GM12878 (cell line): ENCODE results near the gene TRIM37. TPM values are rescaled to one million over a fixed set of nuclear protein-coding genes. Genes with fewer than 3 reads are reported as not detected.
A peak's percentile ranks its signal among the peaks of the same experiment; 100 is the strongest.

Experiments
- ATAC-seq: fragments of 200-7000 bp; cut with Tn5 transposase; 3 replicates; pipeline ENCODE4 v1.9.1; 2020; ENCODE audit warnings: mild to moderate bottlenecking, moderate library complexity
- BruUV-seq: library from RNA; stranded (reverse); fragments of 400-500 nt; replicated peaks from 2 replicates; lab custom pipeline; 2021; lab: Mats Ljungman, UMichigan
- CTCF ChIA-PET: fragments of 300-600 bp; sonication (Branson Sonifier 250); formaldehyde crosslinking; extraction: SDS; loops from one replicate; lab custom pipeline; 2021; ENCODE audit warnings: inconsistent platforms; lab: Yijun Ruan, JAX
- POLR2A ChIA-PET: fragments of 350-600 bp; formaldehyde crosslinking; extraction: SDS; loops from one replicate; lab custom pipeline; 2021; ENCODE audit warnings: inconsistent platforms; lab: Charles Lee
- RAD21 ChIA-PET: fragments of 300-600 bp; sonication (Branson Sonifier 250); formaldehyde crosslinking; loops from one replicate; lab custom pipeline; 2023; ENCODE audit warnings: antibody characterized with exemption; ENCODE audit not compliant: unreplicated experiment; lab: Charles Lee
- SMC1A ChIA-PET: fragments of 300-600 bp; sonication (Branson Sonifier 250); formaldehyde crosslinking; loops from one replicate; lab custom pipeline; 2023; ENCODE audit not compliant: unreplicated experiment, uncharacterized antibody; lab: Charles Lee
- DNase-seq: peaks from one replicate; pipeline ENCODE4 v3.0.0-alpha.2; 2011; ENCODE audit warnings: low read depth, low spot score
- FAIRE-seq: peaks from 3 replicates; lab custom pipeline; 2011; peaks lifted over from hg19 to GRCh38; lab: Jason Lieb, UNC
- H2AFZ ChIP-seq: 2 replicates; pipeline ENCODE4 v1.6.0; 2011; ENCODE audit warnings: low read depth, low read length, control low read depth; ENCODE audit not compliant: control insufficient read depth
- H3K27ac ChIP-seq: 2 replicates; pipeline ENCODE4 v1.5.1; 2011; ENCODE audit warnings: control low read depth; ENCODE audit not compliant: control insufficient read depth, insufficient read depth
- H3K27me3 ChIP-seq, 2 experiments: replicated peaks in 1 of 2; 2 replicates each; pipeline versions ENCODE4 v1.6.0 to v1.6.1; 2011; ENCODE audit warnings: low read length in 1 of 2; ENCODE audit not compliant: control insufficient read depth in 2 of 2, insufficient read depth in 2 of 2
- H3K36me3 ChIP-seq, 2 experiments: 2 replicates each; pipeline ENCODE4 v1.5.1; 2011; ENCODE audit warnings: low read length in 1 of 2; ENCODE audit not compliant: control insufficient read depth in 2 of 2, insufficient read depth in 2 of 2
- H3K4me1 ChIP-seq: 2 replicates; pipeline ENCODE4 v1.6.1; 2011; ENCODE audit warnings: mild to moderate bottlenecking, low read length, moderate library complexity, mixed read lengths; ENCODE audit not compliant: control insufficient read depth, insufficient read depth
- H3K4me2 ChIP-seq: 2 replicates; pipeline ENCODE4 v1.6.0; 2011; ENCODE audit warnings: control low read depth; ENCODE audit not compliant: control insufficient read depth, insufficient read depth
- H3K4me3 ChIP-seq: fragments of 200-600 bp; sonication (generic); 2 replicates; pipeline ENCODE4 v1.5.1; 2016
- H3K79me2 ChIP-seq: 2 replicates; pipeline ENCODE4 v1.6.0; 2011; ENCODE audit warnings: low read length; ENCODE audit not compliant: control insufficient read depth, insufficient read depth
- H3K9ac ChIP-seq: 2 replicates; pipeline ENCODE4 v1.8.0; 2011; ENCODE audit warnings: low read length, control low read depth, mixed read lengths; ENCODE audit not compliant: control insufficient read depth, insufficient read depth
- H3K9me3 ChIP-seq: replicated peaks from 3 replicates; pipeline ENCODE4 v1.5.1; 2011; ENCODE audit warnings: mild to moderate bottlenecking, low read length; ENCODE audit not compliant: control insufficient read depth, insufficient read depth
- H4K20me1 ChIP-seq: 2 replicates; pipeline ENCODE4 v1.6.0; 2011; ENCODE audit not compliant: control insufficient read depth, insufficient read depth
- ETV6 ChIP-seq, 2 experiments: fragments of 450-650 bp in 1 of 2; IDR thresholded peaks in 1 of 2; conservative IDR thresholded peaks in 1 of 2; 2 replicates each; pipeline ENCODE4 v1.6.1; 2014; ENCODE audit warnings: antibody characterized with exemption in 1 of 2, borderline replicate concordance in 1 of 2, low read depth in 1 of 2, mild to moderate bottlenecking in 1 of 2, moderate library complexity in 1 of 2
- GABPA ChIP-seq: IDR thresholded peaks from 2 replicates; pipeline ENCODE4 v1.6.1; 2014; ENCODE audit warnings: antibody characterized with exemption, low read depth, mild to moderate bottlenecking, inconsistent platforms
- IRF4 ChIP-seq: IDR thresholded peaks from 2 replicates; pipeline ENCODE4 v1.6.1; 2011; ENCODE audit warnings: low read depth, low read length
- MXI1 ChIP-seq: fragments of 150-350 bp; IDR thresholded peaks from 2 replicates; pipeline ENCODE4 v1.6.1; 2011; ENCODE audit warnings: low read depth, mild to moderate bottlenecking, inconsistent platforms, low read length, improper control_type of control experiment
- NBN ChIP-seq: fragments of 450-650 bp; IDR thresholded peaks from 2 replicates; pipeline ENCODE4 v1.6.1; 2016
- NFXL1 ChIP-seq: fragments of 450-650 bp; IDR thresholded peaks from 2 replicates; pipeline ENCODE4 v1.6.1; 2017; ENCODE audit warnings: antibody characterized with exemption, mild to moderate bottlenecking, borderline replicate concordance
- PAX8 ChIP-seq: fragments of 450-650 bp; IDR thresholded peaks from 2 replicates; pipeline ENCODE4 v1.6.1; 2017; ENCODE audit warnings: mild to moderate bottlenecking, moderate library complexity
- POLR2AphosphoS5 ChIP-seq: IDR thresholded peaks from 2 replicates; pipeline ENCODE4 v1.6.1; 2011; ENCODE audit warnings: mild to moderate bottlenecking, low read length, inconsistent platforms
- ZNF207 ChIP-seq: fragments of 450-650 bp; IDR thresholded peaks from 2 replicates; pipeline ENCODE4 v1.6.1; 2014; ENCODE audit warnings: antibody characterized with exemption, mild to moderate bottlenecking, borderline replicate concordance
- ZNF217 ChIP-seq: fragments of 450-650 bp; IDR thresholded peaks from 2 replicates; pipeline ENCODE4 v1.6.1; 2017; ENCODE audit warnings: antibody characterized with exemption, mild to moderate bottlenecking
- WGBS: methylation state at CpG from one replicate; pipeline ENCODE4 v1.1.6; 2016; ENCODE audit warnings: low lambda C conversion rate; ENCODE audit not compliant: insufficient replicate concordance, insufficient coverage; ENCODE audit errors: missing lambda C conversion rate; 5-methylcytosine and 5-hydroxymethylcytosine counted together
- in situ Hi-C: fragments of 300-500 bp; cut with MboI; formaldehyde crosslinking; loops from 9 replicates; pipeline ENCODE4 v1.14.3; 2018; ENCODE audit warnings: mixed read lengths
- intact Hi-C: fragments of 100-400 bp; cut with micrococcal nuclease; formaldehyde crosslinking; loops from one replicate; pipeline ENCODE4 v1.14.2; 2022; ENCODE audit not compliant: unreplicated experiment
- polyA plus RNA-seq, 11 experiments: library from polyadenylated mRNA; depleted of rRNA in 4 of 11; unstranded in 6 of 11; stranded (reverse) in 5 of 11; fragments of >200 nt; fragmentation: Nextera tagmentation in 4 of 11; fragmentation: Illumina TruSeq in 1 of 11; extraction: Ambion mirVana in 4 of 11; extraction: Trizol in 1 of 11; gene quantifications; 1 replicate in 1 of 11; 2 replicates in 10 of 11; pipeline versions ENCODE4 v1.2.1 to v1.2.3, GENCODE V29; 2011 to 2016; ENCODE audit warnings: inconsistent platforms in 2 of 11, missing spikeins in 2 of 11, low read depth in 1 of 11
- total RNA-seq, 4 experiments: library from RNA; depleted of rRNA in 3 of 4; stranded (reverse); fragments of >200 nt in 3 of 4; fragmentation: Illumina TruSeq in 1 of 4; extraction: Trizol in 1 of 4; gene quantifications; 2 replicates each; pipeline versions ENCODE4 v1.2.1 to v1.2.3, GENCODE V29; 2013 to 2021
- TF ChIP-seq, protein P1 (sequence below): fragments of 450-650 bp; IDR thresholded peaks from 2 replicates; pipeline ENCODE4 v1.6.1; 2016; ENCODE audit warnings: mild to moderate bottlenecking, moderate library complexity, borderline replicate concordance

The TRIM37 gene
- total and polyA plus RNA-seq, 10 of the 15 experiments (the other 5 are each of a cell fraction or from before 2014, with no cell fraction given), result 4.8 to 20.6 (median 18.1) TPM

DNA sequence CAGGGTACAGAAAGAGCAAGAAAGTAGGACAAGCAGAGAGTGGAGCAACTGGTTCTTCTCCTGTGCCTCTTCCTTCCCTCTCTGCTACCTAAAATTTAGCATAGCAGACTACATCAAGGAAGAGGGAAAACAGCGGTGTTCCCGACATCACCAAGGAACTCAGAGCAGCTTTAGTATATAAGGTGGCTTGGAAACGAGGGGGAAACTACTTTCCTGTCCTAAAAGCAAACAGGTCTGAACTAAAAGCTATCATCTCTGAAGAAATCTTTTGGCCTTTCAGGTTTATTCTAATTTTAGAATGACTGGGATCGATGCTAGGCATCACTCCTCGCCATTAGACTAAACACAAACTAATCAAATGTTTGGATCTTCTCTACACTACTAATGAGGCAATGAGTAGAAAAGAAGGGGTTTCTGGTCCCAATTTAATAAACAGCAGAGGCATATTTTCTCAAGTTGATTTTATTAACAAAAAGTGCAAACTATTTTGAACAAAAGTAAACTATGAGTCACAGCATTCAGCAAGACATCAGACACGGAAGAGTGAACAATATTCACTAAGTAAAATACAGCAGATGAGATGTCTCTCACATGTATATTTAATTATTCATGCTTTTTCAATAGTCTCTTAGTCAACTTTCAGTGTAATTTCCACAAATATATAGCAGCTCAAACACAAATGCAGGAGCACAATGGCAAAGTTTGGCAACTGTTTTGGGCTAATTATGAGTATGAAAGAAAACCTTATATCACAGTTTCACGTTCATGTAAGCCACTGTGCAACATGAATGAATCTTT is 108.7 kb downstream of the TRIM37 start:
- Histone ChIP-seq H3K9me3 (no peaks in the 10 kb centered on the region), H2AFZ (no peak overlapping the region), H3K4me1 (peaks cover 17% of the 10 kb centered on the region), H3K27me3 (no peaks in the 10 kb centered on the region), H3K79me2 (no peaks in the 10 kb centered on the region; the same call in 1 of the 2 replicates), H4K20me1 (no peaks in the 10 kb centered on the region), H3K27ac (no peak overlapping the region), H3K4me2 (no peak overlapping the region), H3K4me3 (no peak overlapping the region), H3K9ac (no peak overlapping the region), H3K36me3 (peaks cover 0 to 2% of the 10 kb centered on the region in 2 experiments; a peak in 2 of 4 replicates)
- BruUV-seq, result TSS peak; percentile 44
- no peak for DNase-seq
- CTCF ChIA-PET, result interaction anchor here (1.0 kb wide), 1 partner anchor 32 kb away, joined by 6 read pairs; no protein-coding TSS in a partner anchor
- in situ Hi-C loops (no loop called here), intact Hi-C loops (no loop called here)
- POLR2A ChIA-PET, result no interaction called here
- no peak for ATAC-seq
- TF ChIP-seq MXI1, result no peak
- RAD21 ChIA-PET, result no interaction called here
- SMC1A ChIA-PET, result interaction anchor here (0.6 kb wide), 1 partner anchor 307 kb away, joined by 3 read pairs; no protein-coding TSS in a partner anchor
- no peak for FAIRE-seq
- WGBS, result 67% methylated on average over 7 of the region's 7 CpGs

DNA sequence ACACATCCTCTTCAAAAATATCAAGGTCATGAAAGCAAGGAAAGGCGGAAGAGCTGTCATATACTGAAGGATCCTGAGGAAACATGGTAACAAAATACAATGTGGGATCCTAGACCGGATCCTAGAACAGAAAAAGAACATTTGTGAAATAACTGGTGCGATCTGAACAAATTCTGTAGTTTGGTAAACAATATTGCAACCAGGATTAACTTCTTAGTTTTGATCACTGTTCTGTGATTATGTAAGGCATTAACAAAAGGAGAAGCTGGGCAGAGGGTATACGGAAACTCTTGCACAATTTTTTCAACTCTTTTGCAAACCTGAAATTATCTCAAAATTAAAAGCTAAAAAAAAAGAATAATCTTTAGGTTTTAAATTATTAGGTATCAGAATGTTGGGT is 109.7 kb downstream of the TRIM37 start:
- SMC1A ChIA-PET, result no interaction called here
- Histone ChIP-seq H4K20me1 (no peaks in the 10 kb centered on the region), H3K27me3 (no peaks in the 10 kb centered on the region), H3K27ac (no peak overlapping the region), H3K9me3 (no peaks in the 10 kb centered on the region), H2AFZ (no peak overlapping the region), H3K9ac (no peak overlapping the region), H3K4me3 (no peak overlapping the region), H3K4me2 (no peak overlapping the region), H3K36me3 (peaks cover 0 to 2% of the 10 kb centered on the region in 2 experiments; a peak in 2 of 4 replicates), H3K79me2 (no peaks in the 10 kb centered on the region; the same call in 1 of the 2 replicates), H3K4me1 (peaks cover 7% of the 10 kb centered on the region; the same call in 1 of the 2 replicates)
- CTCF ChIA-PET, result interaction anchor here (0.7 kb wide), 1 partner anchor 37 kb away, joined by 3 read pairs; no protein-coding TSS in a partner anchor
- 96% methylated on average over 4 of the region's 4 CpGs for WGBS
- TF ChIP-seq, protein P1, sequence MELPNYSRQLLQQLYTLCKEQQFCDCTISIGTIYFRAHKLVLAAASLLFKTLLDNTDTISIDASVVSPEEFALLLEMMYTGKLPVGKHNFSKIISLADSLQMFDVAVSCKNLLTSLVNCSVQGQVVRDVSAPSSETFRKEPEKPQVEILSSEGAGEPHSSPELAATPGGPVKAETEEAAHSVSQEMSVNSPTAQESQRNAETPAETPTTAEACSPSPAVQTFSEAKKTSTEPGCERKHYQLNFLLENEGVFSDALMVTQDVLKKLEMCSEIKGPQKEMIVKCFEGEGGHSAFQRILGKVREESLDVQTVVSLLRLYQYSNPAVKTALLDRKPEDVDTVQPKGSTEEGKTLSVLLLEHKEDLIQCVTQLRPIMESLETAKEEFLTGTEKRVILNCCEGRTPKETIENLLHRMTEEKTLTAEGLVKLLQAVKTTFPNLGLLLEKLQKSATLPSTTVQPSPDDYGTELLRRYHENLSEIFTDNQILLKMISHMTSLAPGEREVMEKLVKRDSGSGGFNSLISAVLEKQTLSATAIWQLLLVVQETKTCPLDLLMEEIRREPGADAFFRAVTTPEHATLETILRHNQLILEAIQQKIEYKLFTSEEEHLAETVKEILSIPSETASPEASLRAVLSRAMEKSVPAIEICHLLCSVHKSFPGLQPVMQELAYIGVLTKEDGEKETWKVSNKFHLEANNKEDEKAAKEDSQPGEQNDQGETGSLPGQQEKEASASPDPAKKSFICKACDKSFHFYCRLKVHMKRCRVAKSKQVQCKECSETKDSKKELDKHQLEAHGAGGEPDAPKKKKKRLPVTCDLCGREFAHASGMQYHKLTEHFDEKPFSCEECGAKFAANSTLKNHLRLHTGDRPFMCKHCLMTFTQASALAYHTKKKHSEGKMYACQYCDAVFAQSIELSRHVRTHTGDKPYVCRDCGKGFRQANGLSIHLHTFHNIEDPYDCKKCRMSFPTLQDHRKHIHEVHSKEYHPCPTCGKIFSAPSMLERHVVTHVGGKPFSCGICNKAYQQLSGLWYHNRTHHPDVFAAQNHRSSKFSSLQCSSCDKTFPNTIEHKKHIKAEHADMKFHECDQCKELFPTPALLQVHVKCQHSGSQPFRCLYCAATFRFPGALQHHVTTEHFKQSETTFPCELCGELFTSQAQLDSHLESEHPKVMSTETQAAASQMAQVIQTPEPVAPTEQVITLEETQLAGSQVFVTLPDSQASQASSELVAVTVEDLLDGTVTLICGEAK, result no peak
- TF ChIP-seq POLR2AphosphoS5, result no peak
- peak; percentile 42; the same call in 1 of the 2 replicates for TF ChIP-seq NFXL1
- TF ChIP-seq PAX8, result no peak
- no peak for TF ChIP-seq NBN
- no peak for TF ChIP-seq ZNF207
- TF ChIP-seq ZNF217, result no peak
- no peak for TF ChIP-seq GABPA
- no peak for TF ChIP-seq IRF4
- TF ChIP-seq ETV6 (conservative IDR thresholded peaks at IDR 0.05 in 1 of 2, IDR thresholded peaks at IDR 0.05 in 1 of 2; ENCODE audit: borderline replicate concordance in 1 of 2, low read depth in 1 of 2), result 0 out of 4 replicates have a peak, but pooled peaks of 1 of the 2 experiments have one; percentile 39
- ATAC-seq (no peak), FAIRE-seq (no peak), DNase-seq (no peak)
- POLR2A ChIA-PET, result interaction anchor here (0.6 kb wide), 1 partner anchor 138 kb away, joined by 7 read pairs; no protein-coding TSS in a partner anchor
- no TSS peak for BruUV-seq
- RAD21 ChIA-PET, result no interaction called here
- in situ Hi-C loops (no loop called here), intact Hi-C loops (no loop called here)
